Fibroblast of pulmonary artery (primary cell): ENCODE results near the gene CDKN2A.

ENCODE experiments used
- DNase-seq: peaks from one replicate; pipeline ENCODE4 v3.0.0-alpha.2; 2010; ENCODE audit warnings: low read depth
- H3K4me3 ChIP-seq: replicated peaks from 2 replicates; pipeline ENCODE4 v1.5.1; 2011; ENCODE audit warnings: low read depth, mild to moderate bottlenecking, control low read depth, low read length, moderate library complexity
- CTCF ChIP-seq: IDR thresholded peaks from 2 replicates; pipeline ENCODE4 v1.5.1; 2011; ENCODE audit warnings: mild to moderate bottlenecking, control low read depth, low read length, inconsistent platforms; ENCODE audit errors: missing control alignments

The CDKN2A gene

GRCh38 chr9:21991072-21991959, 2.9 kb downstream of the CDKN2A start:
- no peak for DNase-seq
- no peak for TF ChIP-seq CTCF
- H3K4me3 ChIP-seq, result no peak overlapping the region

- H3K4me3 ChIP-seq, result no peak overlapping the region
- no peak for TF ChIP-seq CTCF
- no peak for DNase-seq
Observed at GRCh38 chr9:21989440-21990189, 4.6 kb downstream of the CDKN2A start.

- DNase-seq, result no peak
- peak overlapping the region; percentile 3 for H3K4me3 ChIP-seq
Observed at GRCh38 chr9:21988056-21988990, 5.9 kb downstream of the CDKN2A start.

GRCh38 chr9:21985964-21986667, 8.1 kb downstream of the CDKN2A start:
- DNase-seq, result no peak
- TF ChIP-seq CTCF, result no peak
- no peak overlapping the region for H3K4me3 ChIP-seq

More at GRCh38 chr9:21988056-21988990, 5.9 kb downstream of the CDKN2A start:
- no peak for TF ChIP-seq CTCF

- no peak overlapping the region for H3K4me3 ChIP-seq
- TF ChIP-seq CTCF, result no peak
- DNase-seq, result no peak
Observed at GRCh38 chr9:21984101-21984500, 10.1 kb downstream of the CDKN2A start.

GRCh38 chr9:21983561-21983935, 10.6 kb downstream of the CDKN2A start:
- TF ChIP-seq CTCF, result no peak
- H3K4me3 ChIP-seq, result no peak overlapping the region
- no peak for DNase-seq
